Skeletal muscle satellite cell (primary cell): ENCODE results near the gene TSPEAR.
"Not testable (repeated sequence)": the region's sequence is repeated elsewhere in the genome, so short reads cannot be mapped to it uniquely, and the experiment has no call there.

Source experiments
- H3K27me3 ChIP-seq: 2 replicates; pipeline ENCODE4 v1.7.0; 2013; ENCODE audit warnings: low read length; ENCODE audit not compliant: control insufficient read depth, insufficient read depth
- H3K36me3 ChIP-seq: 2 replicates; pipeline ENCODE4 v1.7.0; 2013; ENCODE audit warnings: mild to moderate bottlenecking, control low read depth, low read length; ENCODE audit not compliant: insufficient read depth
- H3K4me1 ChIP-seq: 2 replicates; pipeline ENCODE4 v1.7.0; 2013; ENCODE audit warnings: low read length; ENCODE audit not compliant: control insufficient read depth, insufficient read depth
- H3K4me2 ChIP-seq: 2 replicates; pipeline ENCODE4 v1.7.0; 2013; ENCODE audit warnings: mild to moderate bottlenecking, low read length
- H3K4me3 ChIP-seq: 2 replicates; pipeline ENCODE4 v1.7.0; 2013; ENCODE audit warnings: low read length
- H3K9ac ChIP-seq: 2 replicates; pipeline ENCODE4 v1.7.0; 2013; ENCODE audit warnings: mild to moderate bottlenecking, low read depth, low read length, moderate library complexity
- H3K9me3 ChIP-seq: replicated peaks from 2 replicates; pipeline ENCODE4 v1.7.0; 2013; ENCODE audit warnings: mild to moderate bottlenecking, control low read depth, low read length

Gene TSPEAR

DNA sequence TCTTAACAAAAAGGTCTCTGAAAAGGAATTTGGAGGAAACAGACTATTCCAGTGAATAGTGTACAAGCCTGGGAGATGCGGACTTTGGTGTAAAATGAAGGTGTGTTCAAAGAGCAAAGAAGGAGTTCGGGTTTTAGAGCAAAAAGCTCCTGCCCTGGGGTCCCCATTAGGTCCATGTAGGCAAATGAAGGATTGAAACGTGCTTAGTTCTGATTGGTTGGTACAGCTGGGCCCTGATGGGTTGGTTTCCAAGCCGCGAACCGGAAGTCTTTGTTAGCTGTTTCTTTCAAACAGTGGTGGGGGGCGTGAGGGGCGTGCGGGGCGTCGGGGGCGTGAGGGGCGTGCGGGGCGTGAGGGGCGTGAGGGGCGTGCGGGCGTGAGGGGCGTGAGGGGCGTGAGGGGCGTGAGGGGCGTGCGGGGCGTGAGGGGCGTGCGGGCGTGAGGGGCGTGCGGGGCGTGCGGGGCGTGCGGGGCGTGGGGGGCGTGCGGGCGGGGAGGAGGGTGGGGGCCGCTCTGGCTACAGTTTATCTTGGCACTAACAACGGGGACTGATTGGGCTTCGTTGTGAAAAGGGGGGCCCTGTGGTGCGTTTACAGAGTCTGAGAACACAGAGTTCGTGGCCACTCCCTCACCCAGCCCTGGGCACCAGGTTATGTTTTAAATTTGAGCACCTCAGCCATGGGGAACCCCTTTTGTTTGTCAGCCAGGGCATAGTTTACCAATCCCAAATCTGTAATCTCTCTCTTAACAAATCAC lies 226.7 kb downstream of the TSPEAR start:
- no peaks in the 10 kb centered on the region for H3K9me3 ChIP-seq
- H3K4me1 ChIP-seq: no peaks in the 10 kb centered on the region
- H3K4me3 ChIP-seq: no peak overlapping the region
- no peak overlapping the region for H3K9ac ChIP-seq
- no peak overlapping the region for H3K4me2 ChIP-seq
- no peaks in the 10 kb centered on the region for H3K36me3 ChIP-seq
- peaks cover 31% of the 10 kb centered on the region for H3K27me3 ChIP-seq

DNA sequence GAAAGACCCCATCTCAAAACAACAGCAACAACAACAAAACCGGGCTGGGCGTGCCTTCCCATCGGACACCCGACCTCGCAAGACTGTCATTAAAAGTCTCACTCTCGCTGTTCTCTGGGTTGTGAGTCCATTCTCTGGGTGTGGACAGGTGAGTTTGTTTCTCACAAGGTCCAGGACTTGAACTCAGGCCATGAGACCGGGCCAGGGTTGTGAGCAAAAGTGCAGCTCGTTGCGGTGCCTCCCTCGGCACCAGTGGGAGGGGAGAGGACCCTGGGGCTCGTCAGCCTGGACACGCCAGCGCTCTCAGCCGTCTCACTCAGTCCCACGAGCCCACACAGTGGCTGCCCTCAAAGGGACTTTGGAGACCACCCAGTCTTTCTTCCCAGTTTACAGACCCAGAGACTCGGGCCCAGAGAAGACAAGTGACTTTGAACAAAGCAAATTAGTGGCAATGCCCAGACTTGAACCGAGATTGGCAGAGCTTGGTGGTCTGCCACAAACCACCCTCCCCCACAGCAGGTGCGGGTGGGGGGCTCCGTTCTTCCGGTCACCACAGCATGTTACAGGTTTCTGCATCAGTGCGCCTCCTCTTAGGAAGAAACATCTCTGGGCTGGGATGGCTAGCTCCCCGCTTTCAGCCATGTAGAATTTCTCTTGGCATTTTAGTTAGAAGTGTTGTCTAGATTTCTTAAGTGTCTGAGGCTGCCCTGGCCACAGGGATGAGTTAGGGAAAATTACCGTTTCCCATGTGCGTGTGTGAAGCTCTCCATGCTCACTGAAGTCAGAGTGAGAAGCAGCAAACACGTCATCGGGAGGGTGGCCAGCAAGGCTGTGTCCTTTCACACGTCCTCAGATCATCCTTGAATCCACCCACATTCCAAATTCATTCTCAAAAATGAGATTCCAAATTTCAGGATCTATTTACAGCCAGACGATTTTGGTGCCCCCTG lies 227.8 kb downstream of the TSPEAR start:
- Histone ChIP-seq H3K4me1 (no peaks in the 10 kb centered on the region), H3K4me2 (no peak overlapping the region), H3K9me3 (no peaks in the 10 kb centered on the region), H3K9ac (no peak overlapping the region), H3K4me3 (no peak overlapping the region), H3K36me3 (no peaks in the 10 kb centered on the region), H3K27me3 (peaks cover 26% of the 10 kb centered on the region)

DNA sequence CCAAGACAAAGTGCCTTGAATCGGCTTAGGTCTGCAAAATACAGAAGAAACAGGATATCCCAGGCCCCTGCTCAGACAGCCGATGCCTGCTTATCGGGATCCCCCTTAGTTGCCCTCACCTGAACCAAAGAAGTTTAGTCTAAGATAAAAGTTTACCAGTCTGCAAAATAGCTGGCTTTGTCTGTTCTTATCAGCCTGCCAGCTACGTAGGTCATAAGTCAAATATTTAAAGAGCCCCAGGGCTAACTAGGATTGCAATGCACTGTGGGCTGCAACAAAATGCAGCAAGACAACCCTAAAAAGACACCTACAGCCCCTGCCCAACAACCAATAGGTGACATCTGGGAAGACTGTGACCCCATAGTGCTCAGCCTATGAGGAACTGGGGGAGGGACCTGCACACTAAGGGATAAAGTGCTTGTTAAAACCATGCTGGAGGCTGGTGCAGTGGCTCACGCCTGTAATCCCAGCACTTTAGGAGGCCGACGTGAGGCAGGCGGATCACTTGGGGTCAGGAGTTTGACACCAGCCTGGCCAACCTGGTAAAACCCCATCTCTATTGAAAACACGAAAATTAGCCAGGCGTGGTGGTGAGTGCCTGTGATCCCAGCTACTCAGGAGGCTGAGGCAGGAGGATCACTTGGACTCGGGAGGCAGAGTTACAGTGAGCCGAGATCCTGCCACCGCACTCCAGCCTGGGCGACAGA lies 228.6 kb downstream of the TSPEAR start:
- Histone ChIP-seq H3K4me1 (no peaks in the 10 kb centered on the region), H3K9ac (no peak overlapping the region), H3K4me2 (no peak overlapping the region), H3K9me3 (no peaks in the 10 kb centered on the region), H3K27me3 (peaks cover 27% of the 10 kb centered on the region), H3K36me3 (no peaks in the 10 kb centered on the region), H3K4me3 (no peak overlapping the region)

DNA sequence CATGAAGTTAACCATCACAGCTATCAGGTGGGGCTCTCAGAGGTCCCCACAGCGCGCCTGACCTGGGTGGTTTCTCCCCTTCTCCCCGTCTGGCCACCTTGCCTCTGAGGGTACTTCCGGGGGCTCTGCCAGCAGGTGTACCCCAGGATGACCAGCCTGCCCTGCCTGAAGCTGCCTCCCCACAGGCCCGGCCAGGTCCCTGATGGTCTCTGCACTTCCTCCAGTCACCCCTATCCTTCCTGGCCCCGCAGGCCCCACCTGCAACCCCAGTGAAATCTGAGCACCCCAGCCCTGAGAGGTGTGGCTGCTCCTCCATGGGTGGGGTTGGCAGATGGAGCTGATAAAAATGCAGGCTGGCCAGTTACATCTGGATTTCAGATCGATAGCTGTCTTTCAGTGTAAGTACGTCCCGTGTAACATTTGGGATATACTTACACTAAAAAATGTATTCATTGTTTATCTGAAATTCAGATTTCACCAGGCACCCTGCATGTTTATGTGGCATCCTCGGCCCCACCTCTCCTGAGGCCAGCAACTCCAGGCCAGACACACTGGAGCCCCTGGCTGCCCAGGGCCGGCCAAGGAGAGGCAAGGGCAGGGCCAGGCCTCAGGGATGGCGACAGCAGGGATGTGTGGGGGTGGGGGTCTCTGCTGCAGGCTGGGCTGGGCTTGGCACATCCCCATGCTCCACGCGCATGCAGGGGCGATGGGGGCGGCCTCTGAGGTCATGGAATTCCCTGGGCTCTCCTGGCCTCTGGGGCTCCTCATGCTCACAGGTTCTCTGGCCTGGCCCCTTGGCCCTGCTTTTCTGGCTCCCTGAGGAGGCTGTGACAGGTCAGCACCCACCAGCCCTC lies 230.9 kb downstream of the TSPEAR start:
- no peaks in the 10 kb centered on the region for H3K36me3 ChIP-seq

DNA sequence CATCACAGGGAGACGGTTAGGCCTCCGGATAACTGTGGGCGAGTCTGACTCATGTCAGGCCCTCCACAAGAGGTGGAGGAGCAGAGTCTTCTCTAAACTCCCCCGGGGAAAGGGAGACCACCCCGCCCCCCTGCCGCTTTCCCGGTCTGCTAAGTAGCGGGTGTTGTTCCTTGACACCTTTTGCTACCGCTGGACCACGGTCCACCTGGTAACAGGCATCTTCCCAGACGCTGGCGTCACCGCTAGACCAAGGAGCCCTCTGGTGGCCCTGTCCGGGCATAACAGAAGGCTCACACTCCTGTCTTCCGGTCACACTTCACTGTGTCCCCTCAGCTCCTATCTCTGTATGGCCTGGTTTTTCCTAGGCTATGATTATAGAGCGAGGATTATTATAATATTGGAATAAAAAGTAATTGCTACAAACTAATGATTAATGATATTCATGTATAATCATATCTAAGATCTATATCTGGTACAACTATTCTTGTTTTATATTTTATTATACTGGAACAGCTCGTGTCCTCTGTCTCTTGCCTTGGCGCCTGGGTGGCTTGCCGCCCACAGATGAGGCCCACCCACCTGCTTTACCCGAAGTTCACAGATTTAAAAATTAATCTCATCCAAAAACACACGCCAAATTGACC lies 231.7 kb downstream of the TSPEAR start:
- peaks cover 19% of the 10 kb centered on the region for H3K27me3 ChIP-seq
- H3K4me3 ChIP-seq, H3K4me2 ChIP-seq, H3K9me3 ChIP-seq, H3K36me3 ChIP-seq, H3K4me1 ChIP-seq, H3K9ac ChIP-seq: not testable (repeated sequence)

More for the DNA sequence above, 230.9 kb downstream of the TSPEAR start:
- H3K4me2 ChIP-seq: no peak overlapping the region
- no peaks in the 10 kb centered on the region for H3K9me3 ChIP-seq
- no peak overlapping the region for H3K9ac ChIP-seq
- no peaks in the 10 kb centered on the region for H3K4me1 ChIP-seq
- peaks cover 23% of the 10 kb centered on the region for H3K27me3 ChIP-seq
- no peak overlapping the region for H3K4me3 ChIP-seq

DNA sequence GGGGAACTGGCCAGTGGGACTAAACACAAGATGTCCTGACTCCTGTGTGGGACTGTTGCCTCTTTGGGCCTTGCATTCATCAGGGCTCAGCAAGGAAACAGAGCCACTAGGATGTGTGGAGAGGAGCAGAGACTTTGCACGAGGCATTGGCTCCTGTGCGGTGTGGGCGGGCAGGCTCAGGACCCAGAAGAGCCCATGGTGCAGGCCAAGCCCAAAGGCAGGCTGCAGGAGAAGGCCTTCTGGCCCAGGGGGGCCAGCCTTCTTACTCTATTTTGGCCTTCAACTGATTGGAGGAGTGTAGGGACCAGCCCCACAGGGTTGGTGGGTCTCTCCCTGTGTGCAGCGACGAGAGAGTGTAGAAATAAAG lies 232.6 kb downstream of the TSPEAR start:
- Histone ChIP-seq H3K9me3 (no peaks in the 10 kb centered on the region), H3K36me3 (no peaks in the 10 kb centered on the region), H3K9ac (no peak overlapping the region), H3K4me3 (no peak overlapping the region), H3K4me2 (no peak overlapping the region), H3K4me1 (no peaks in the 10 kb centered on the region), H3K27me3 (peaks cover 19% of the 10 kb centered on the region)

DNA sequence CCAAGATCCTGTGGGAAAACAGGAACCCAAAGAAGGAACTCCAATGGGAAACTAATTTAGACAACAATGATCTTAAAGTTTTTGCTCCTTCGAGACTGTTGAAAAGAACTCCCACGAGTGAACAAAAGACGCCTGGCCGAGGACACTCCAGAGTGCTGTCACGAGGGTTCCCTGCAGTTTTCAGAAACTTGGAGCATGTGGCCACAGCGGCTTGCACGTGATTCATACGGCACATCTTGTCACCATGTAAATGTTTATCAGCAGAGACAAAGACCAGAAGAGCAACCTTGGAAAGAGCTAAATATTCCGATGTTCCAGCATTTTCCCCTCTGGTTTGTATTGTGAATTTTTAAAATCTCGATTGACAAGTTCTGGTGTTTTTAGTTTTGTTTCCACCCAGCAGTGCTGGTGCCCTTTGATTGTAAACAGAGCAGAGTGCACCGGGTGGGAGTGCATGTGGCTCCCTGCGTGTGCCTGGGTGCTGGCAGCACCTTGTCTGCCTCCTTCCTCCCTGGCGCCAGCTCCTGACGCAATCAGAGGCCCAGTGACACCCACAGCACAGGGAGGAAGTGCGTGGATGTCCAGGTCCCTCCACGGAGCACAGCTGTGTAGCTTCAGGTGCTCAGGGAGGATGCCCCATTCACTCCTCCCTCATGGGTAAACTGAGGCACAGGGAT lies 233.1 kb downstream of the TSPEAR start:
- peaks cover 20% of the 10 kb centered on the region for H3K27me3 ChIP-seq
- H3K4me3 ChIP-seq: no peak overlapping the region
- no peak overlapping the region for H3K9ac ChIP-seq
- no peaks in the 10 kb centered on the region for H3K4me1 ChIP-seq
- no peaks in the 10 kb centered on the region for H3K9me3 ChIP-seq
- H3K36me3 ChIP-seq: no peaks in the 10 kb centered on the region
- H3K4me2 ChIP-seq: no peak overlapping the region

DNA sequence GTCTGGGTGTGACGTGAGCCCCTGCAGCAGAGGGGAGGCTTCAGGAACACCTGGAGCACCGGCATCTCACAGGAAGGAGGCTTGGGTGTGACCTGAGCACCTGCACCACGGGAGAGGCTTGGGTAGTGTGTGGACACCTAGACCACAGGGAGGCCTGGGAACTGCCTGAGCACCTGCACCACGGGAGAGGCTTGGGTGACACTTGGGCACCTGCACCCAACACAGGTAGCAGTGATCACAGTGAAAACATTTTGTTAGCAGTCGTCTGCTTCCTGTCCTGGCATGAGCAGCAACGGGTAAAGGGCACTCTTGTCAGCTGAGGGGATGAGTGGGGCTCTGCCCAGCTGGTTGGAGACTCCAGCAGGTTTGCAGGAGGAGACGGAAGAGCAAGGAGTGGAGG lies 233.7 kb downstream of the TSPEAR start:
- H3K27me3 ChIP-seq: peaks cover 15% of the 10 kb centered on the region
- no peaks in the 10 kb centered on the region for H3K4me1 ChIP-seq
- no peaks in the 10 kb centered on the region for H3K36me3 ChIP-seq
- no peak overlapping the region for H3K4me3 ChIP-seq
- H3K4me2 ChIP-seq: no peak overlapping the region
- H3K9me3 ChIP-seq: no peaks in the 10 kb centered on the region
- no peak overlapping the region for H3K9ac ChIP-seq

DNA sequence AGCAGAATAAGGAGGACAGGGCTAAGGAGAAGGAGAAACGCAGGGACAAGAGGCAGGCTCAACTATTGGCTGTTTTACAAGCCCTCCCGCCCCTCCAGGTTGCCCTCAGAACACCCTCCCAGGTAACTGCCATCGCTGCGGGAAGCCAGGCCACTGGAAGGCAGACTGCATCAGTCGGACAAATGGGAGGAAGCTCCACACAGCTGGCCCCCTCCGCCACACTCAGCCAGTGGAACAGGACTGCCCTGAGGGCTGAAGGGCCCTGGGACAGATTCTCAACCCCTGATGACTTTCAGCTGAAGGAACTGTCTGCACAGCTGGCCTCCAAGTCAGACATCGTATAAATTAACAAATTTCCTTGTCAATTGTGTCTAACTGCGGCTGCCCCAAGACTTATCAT lies 234.2 kb downstream of the TSPEAR start:
- H3K4me2 ChIP-seq: no peak overlapping the region
- H3K9me3 ChIP-seq: no peaks in the 10 kb centered on the region
- no peaks in the 10 kb centered on the region for H3K4me1 ChIP-seq
- H3K4me3 ChIP-seq: no peak overlapping the region
- no peak overlapping the region for H3K9ac ChIP-seq
- no peaks in the 10 kb centered on the region for H3K36me3 ChIP-seq
- H3K27me3 ChIP-seq: peaks cover 9% of the 10 kb centered on the region

DNA sequence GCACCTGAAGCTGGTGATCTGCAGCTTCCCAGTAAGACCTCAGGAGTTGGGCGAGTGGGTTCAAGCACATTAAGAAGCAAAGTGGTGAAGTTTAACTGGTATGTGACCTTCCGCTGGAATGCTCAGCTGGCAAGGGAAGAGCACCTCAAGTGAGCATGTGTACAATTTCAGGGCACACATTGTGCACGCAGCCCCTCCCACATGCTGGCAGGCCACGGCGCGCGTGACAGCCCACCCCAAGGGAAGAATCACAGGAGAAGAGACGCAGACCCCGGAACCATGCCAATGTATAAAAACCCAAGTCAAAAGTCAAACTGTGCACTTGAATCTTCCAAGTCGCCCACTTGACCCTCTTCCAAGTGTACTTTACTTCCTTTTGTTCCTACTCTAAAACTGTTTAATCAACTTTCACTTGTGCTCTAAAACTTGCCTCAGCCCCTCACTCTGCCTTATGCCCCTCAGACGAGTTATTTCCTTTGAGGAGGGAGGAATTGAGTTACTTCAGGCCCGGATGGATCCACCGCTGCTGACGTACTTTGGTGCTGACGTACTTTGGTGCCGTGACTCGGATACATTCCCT lies 236.0 kb downstream of the TSPEAR start:
- no peak overlapping the region for H3K4me2 ChIP-seq
- H3K36me3 ChIP-seq: no peaks in the 10 kb centered on the region
- H3K9ac ChIP-seq: no peak overlapping the region
- H3K9me3 ChIP-seq: no peaks in the 10 kb centered on the region
- H3K27me3 ChIP-seq: peaks cover 9% of the 10 kb centered on the region
- no peaks in the 10 kb centered on the region for H3K4me1 ChIP-seq
- H3K4me3 ChIP-seq: no peak overlapping the region
